Neural cell (in vitro differentiated cells): ENCODE measurements around the gene TRIM63. TPM values are rescaled to one million over a fixed set of nuclear protein-coding genes. Genes with fewer than 3 reads are reported as not detected.

ENCODE experiments used
- H2AFZ ChIP-seq: fragments of 200-600, 300-800 bp; sonication (generic), shearing (Covaris generic); 2 replicates; pipeline ENCODE4 v1.6.0; 2014; ENCODE audit warnings: low read depth, mild to moderate bottlenecking, antibody characterized with exemption, low read length, moderate library complexity
- H3F3A ChIP-seq: fragments of 200-600 bp; shearing (Covaris generic); 2 replicates; pipeline ENCODE4 v1.6.1; 2016; ENCODE audit warnings: mild to moderate bottlenecking, moderate library complexity, mixed read lengths, antibody characterized with exemption, low read length; ENCODE audit not compliant: insufficient read depth, poor library complexity, severe bottlenecking
- H3K27ac ChIP-seq: fragments of 200-600, 300-800 bp; sonication (generic), shearing (Covaris generic); 2 replicates; pipeline ENCODE4 v1.5.1; 2014; ENCODE audit warnings: mild to moderate bottlenecking, low read length, moderate library complexity
- H3K27me3 ChIP-seq: fragments of 300-800, 200-600 bp; sonication (generic), shearing (Covaris generic); 2 replicates; pipeline ENCODE4 v1.6.0; 2014; ENCODE audit warnings: mild to moderate bottlenecking, low read depth, low read length, moderate library complexity; ENCODE audit not compliant: insufficient read depth
- H3K36me3 ChIP-seq: fragments of 300-800, 200-600 bp; sonication (generic), shearing (Covaris generic); 2 replicates; pipeline ENCODE4 v1.5.1; 2014; ENCODE audit warnings: mild to moderate bottlenecking, antibody characterized with exemption, low read length, moderate library complexity; ENCODE audit not compliant: insufficient read depth
- H3K4me2 ChIP-seq: fragments of 300-800, 200-600 bp; sonication (generic), shearing (Covaris generic); 2 replicates; pipeline ENCODE4 v1.6.0; 2014; ENCODE audit warnings: mild to moderate bottlenecking, low read length
- H3K4me3 ChIP-seq: fragments of 300-800, 200-600 bp; sonication (generic), shearing (Covaris generic); 2 replicates; pipeline ENCODE4 v1.5.1; 2014; ENCODE audit warnings: mild to moderate bottlenecking, low read length, moderate library complexity
- H3K79me2 ChIP-seq: fragments of 200-600 bp; shearing (Covaris generic); replicated peaks from 2 replicates; pipeline ENCODE4 v1.6.0; 2014; ENCODE audit warnings: mild to moderate bottlenecking, low read length, moderate library complexity; ENCODE audit not compliant: insufficient read depth
- H3K9ac ChIP-seq: fragments of 300-800, 200-600 bp; sonication (generic), shearing (Covaris generic); 2 replicates; pipeline ENCODE4 v1.6.1; 2016; ENCODE audit warnings: mild to moderate bottlenecking, low read length, mixed read lengths
- H3K9me2 ChIP-seq: fragments of 200-600 bp; shearing (Covaris generic); 2 replicates; pipeline ENCODE4 v1.6.1; 2016; ENCODE audit warnings: mild to moderate bottlenecking, low read length, mixed read lengths; ENCODE audit not compliant: insufficient read depth
- H3K9me3 ChIP-seq: fragments of 200-600, 300-800 bp; sonication (generic), shearing (Covaris generic); 2 replicates; pipeline ENCODE4 v1.6.1; 2016; ENCODE audit warnings: mild to moderate bottlenecking, mixed run types, low read length, moderate library complexity, mixed read lengths
- H4K20me1 ChIP-seq: fragments of 200-600 bp; shearing (Covaris generic); 2 replicates; pipeline ENCODE4 v1.6.1; 2016; ENCODE audit warnings: mild to moderate bottlenecking, mixed run types; ENCODE audit not compliant: insufficient read depth
- CTCF ChIP-seq: fragments of 450-650 bp; IDR thresholded peaks from 2 replicates; pipeline ENCODE4 v1.5.1; 2014; ENCODE audit warnings: antibody characterized with exemption, mild to moderate bottlenecking, moderate library complexity; ENCODE audit not compliant: poor library complexity, severe bottlenecking
- EP300 ChIP-seq: fragments of 450-650 bp; conservative IDR thresholded peaks from 2 replicates; pipeline ENCODE4 v1.6.1; 2014; ENCODE audit warnings: antibody characterized with exemption, mild to moderate bottlenecking, moderate library complexity; ENCODE audit not compliant: poor library complexity, severe bottlenecking
- EZH2 ChIP-seq: fragments of 200-600, 300-800 bp; shearing (Covaris generic), sonication (generic); IDR thresholded peaks from 2 replicates; pipeline ENCODE4 v1.6.1; 2014; ENCODE audit warnings: antibody characterized with exemption, low read length, borderline replicate concordance, mild to moderate bottlenecking; ENCODE audit not compliant: insufficient read depth, poor library complexity, severe bottlenecking
- MXI1 ChIP-seq: fragments of 450-650 bp; conservative IDR thresholded peaks from 2 replicates; pipeline ENCODE4 v1.6.1; 2014; ENCODE audit warnings: antibody characterized with exemption, mild to moderate bottlenecking; ENCODE audit not compliant: poor library complexity, severe bottlenecking
- POLR2AphosphoS5 ChIP-seq: IDR thresholded peaks from 2 replicates; pipeline ENCODE4 v1.6.1; 2012
- RAD21 ChIP-seq: fragments of 450-650 bp; conservative IDR thresholded peaks from 2 replicates; pipeline ENCODE4 v1.6.1; 2014; ENCODE audit warnings: antibody characterized with exemption, mild to moderate bottlenecking, moderate library complexity
- REST ChIP-seq: IDR thresholded peaks from 2 replicates; pipeline ENCODE4 v1.6.1; 2012; ENCODE audit warnings: borderline replicate concordance
- SMC3 ChIP-seq: fragments of 450-650 bp; conservative IDR thresholded peaks from 2 replicates; pipeline ENCODE4 v1.6.1; 2014; ENCODE audit warnings: antibody characterized with exemption, mild to moderate bottlenecking, moderate library complexity; ENCODE audit not compliant: poor library complexity
- TAF1 ChIP-seq: IDR thresholded peaks from 2 replicates; pipeline ENCODE4 v1.6.1; 2012; ENCODE audit warnings: low read depth
- polyA plus RNA-seq: library from polyadenylated mRNA; depleted of rRNA; stranded (reverse); fragments of >200 nt; gene quantifications from 2 replicates; pipeline ENCODE4 v1.2.3, GENCODE V29; 2014

TRIM63 gene
- polyA plus RNA-seq, 1 donor from 2014 or later: not detected

GRCh38 chr1:26082020-26082350, 14.6 kb upstream of the TRIM63 start:
- no peak overlapping the region for H3K4me3 ChIP-seq
- H3K9ac ChIP-seq: no peak overlapping the region
- H3K9me3 ChIP-seq: no peaks in the 10 kb centered on the region
- no peaks in the 10 kb centered on the region for H3K36me3 ChIP-seq
- no peaks in the 10 kb centered on the region for H3F3A ChIP-seq
- no peaks in the 10 kb centered on the region for H3K27me3 ChIP-seq
- no peak overlapping the region for H3K4me2 ChIP-seq
- H3K79me2 ChIP-seq: no peaks in the 10 kb centered on the region
- no peaks in the 10 kb centered on the region for H3K9me2 ChIP-seq
- no peak overlapping the region for H2AFZ ChIP-seq
- H3K27ac ChIP-seq: no peak overlapping the region
- TF ChIP-seq EP300 (no peak), MXI1 (no peak), SMC3 (no peak), RAD21 (no peak), EZH2 (no peak), POLR2AphosphoS5 (no peak), REST (no peak), CTCF (no peak), TAF1 (no peak)
- no peaks in the 10 kb centered on the region for H4K20me1 ChIP-seq

GRCh38 chr1:26081267-26082019, 14.0 kb upstream of the TRIM63 start:
- H3K4me2 ChIP-seq: no peak overlapping the region
- H3K27me3 ChIP-seq: no peaks in the 10 kb centered on the region
- no peak overlapping the region for H3K9ac ChIP-seq
- no peaks in the 10 kb centered on the region for H3K36me3 ChIP-seq
- H3K27ac ChIP-seq: no peak overlapping the region
- no peak for TF ChIP-seq REST
- no peak for TF ChIP-seq SMC3
- no peak for TF ChIP-seq CTCF
- TF ChIP-seq MXI1: no peak
- no peak for TF ChIP-seq POLR2AphosphoS5
- TF ChIP-seq EZH2: no peak
- TF ChIP-seq RAD21: no peak
- no peak for TF ChIP-seq EP300
- TF ChIP-seq TAF1: no peak
- H4K20me1 ChIP-seq: no peaks in the 10 kb centered on the region
- no peak overlapping the region for H3K4me3 ChIP-seq
- H3K79me2 ChIP-seq: no peaks in the 10 kb centered on the region
- H2AFZ ChIP-seq: no peak overlapping the region
- H3F3A ChIP-seq: no peaks in the 10 kb centered on the region
- H3K9me3 ChIP-seq: no peaks in the 10 kb centered on the region
- no peaks in the 10 kb centered on the region for H3K9me2 ChIP-seq
